ENCODE results near the gene SEC14L5. TPM values are rescaled to one million over a fixed set of nuclear protein-coding genes. Genes with fewer than 3 reads are reported as not detected.

SEC14L5 gene
- polyA plus RNA-seq, 12 donors, result 0.35 to 1.5 (median 0.75) TPM; not detected in 1

- no peak for DNase-seq
Measured at GRCh38 chr16:5011637-5012036, 53.5 kb downstream of the SEC14L5 start.

DNA sequence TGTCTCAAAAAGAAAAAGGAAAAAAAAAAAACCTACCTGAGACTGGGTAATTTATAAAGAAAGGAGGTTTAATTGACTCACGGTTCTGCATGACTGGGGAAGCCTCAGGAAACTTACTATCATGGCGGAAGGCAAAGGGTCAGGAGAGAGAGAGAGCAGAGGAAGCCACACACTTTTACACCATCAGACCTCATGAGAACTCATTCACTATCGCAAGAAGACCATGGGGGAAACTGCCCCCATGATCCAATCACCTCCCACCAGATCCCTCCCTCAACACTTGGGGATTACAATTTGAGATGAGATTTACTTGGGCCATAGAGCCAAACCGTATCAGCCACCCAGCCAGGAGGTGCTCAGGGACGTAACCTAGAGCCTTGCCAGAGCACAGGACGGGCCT, 54.8 kb downstream of the SEC14L5 start:
- DNase-seq, result no peak

DNA sequence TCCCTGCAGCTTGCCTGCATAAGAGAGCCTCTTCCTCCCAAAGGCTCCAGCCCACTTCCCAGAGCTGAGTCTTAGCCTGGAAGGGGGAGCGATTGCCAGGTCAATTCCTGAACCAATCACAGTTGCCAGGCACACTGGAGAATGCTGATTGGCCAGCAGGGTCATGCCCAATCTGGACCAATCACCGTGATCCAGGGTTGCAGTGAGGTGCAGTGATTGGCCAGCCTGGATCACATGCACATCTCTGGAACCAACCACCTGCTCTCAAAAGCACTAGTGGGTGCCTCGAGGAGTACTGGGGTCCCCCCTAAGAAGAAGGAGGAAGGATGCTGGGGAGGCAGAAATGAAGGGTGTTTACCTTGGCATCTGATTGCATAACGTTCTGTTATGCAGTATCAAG, 57.2 kb downstream of the SEC14L5 start:
- DNase-seq, result no peak

DNA sequence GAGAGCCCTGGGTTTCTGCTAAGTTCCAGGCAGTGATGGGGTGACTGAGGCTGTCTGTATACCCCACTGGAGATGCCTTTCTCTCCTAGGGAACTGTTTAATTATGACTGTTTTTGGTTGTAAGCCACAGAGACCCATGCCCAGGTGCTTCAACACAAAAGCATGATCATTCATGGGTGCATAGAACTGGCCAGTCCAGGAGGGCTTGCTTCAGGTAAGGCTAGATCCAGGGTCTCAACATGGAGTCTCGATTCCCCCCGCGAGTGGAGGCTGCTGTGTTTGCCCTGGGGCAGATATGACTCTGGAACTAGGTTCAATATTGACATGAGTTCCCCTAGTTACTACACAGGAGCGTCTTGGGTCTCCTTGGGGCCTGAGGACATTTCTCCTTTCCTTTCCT, 57.8 kb downstream of the SEC14L5 start:
- no peak for DNase-seq

- DNase-seq, result no peak
Measured at GRCh38 chr16:5016967-5017677, 59.0 kb downstream of the SEC14L5 start.

GRCh38 chr16:5017678-5017969, 59.5 kb downstream of the SEC14L5 start:
- DNase-seq, result no peak

DNA sequence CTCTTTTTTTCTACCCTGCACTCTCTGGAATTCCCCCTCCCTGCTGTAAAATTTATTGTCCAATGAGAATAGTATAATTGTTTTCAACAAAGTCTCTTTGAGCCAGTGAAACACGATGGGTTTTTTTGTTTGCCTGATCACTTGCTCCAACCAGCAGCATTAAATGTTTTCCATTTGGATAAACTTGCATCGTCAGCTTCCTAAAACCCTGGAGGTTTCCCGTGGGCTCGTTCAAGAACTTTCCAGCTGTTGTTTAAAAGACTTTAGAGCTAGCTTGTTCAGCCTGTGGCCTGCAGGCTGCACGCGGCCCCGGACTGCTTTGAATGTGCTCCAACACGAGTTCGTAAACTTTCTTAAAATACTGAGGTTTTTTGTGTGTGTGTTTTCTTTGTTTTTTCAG, 60.7 kb downstream of the SEC14L5 start:
- peak; percentile 84 for DNase-seq

DNA sequence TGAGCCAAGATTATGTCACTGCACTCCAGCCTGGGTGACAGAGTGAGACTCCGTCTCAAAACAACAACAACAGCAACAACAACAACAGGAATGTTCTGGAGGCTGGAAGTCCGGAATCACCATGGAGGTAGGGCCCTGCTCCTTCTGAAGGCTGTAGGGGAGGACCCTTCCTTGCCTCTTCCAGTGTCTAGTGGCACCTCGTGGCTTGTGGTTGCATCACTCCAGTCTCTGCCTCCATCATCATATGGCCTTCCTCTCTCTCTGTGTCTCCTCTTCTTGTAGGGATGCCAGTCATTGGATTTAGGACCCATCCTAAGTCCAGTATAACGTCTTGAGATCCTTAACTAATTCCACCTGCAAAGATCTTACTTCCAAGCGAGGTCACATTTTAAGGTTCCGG, 61.6 kb downstream of the SEC14L5 start:
- DNase-seq, result no peak

- no peak for DNase-seq
Measured at GRCh38 chr16:5020551-5020950, 62.4 kb downstream of the SEC14L5 start.

- no peak for DNase-seq
Measured at GRCh38 chr16:5022521-5022920, 64.4 kb downstream of the SEC14L5 start.

DNA sequence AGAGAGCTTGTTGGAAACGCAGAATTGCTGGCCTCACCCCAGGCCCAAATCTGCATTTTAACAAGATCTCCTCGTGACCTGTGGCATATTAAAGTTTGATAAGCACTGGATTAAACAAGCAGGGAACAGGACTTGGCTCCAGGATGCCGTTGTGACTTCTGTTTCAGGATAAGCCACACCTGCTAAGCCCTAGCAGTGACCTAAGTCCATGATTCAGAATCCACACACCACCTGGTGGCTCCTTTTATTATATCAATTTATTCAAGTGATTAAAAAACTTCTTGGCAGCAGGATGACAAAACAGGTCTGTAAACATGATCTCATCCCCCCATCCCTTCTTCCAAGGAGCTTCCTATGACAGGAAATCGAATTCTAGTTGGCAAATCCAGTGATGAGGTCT, 66.5 kb downstream of the SEC14L5 start:
- no peak for DNase-seq

- DNase-seq, result no peak
Measured at GRCh38 chr16:5025171-5025632, 67.1 kb downstream of the SEC14L5 start.

DNA sequence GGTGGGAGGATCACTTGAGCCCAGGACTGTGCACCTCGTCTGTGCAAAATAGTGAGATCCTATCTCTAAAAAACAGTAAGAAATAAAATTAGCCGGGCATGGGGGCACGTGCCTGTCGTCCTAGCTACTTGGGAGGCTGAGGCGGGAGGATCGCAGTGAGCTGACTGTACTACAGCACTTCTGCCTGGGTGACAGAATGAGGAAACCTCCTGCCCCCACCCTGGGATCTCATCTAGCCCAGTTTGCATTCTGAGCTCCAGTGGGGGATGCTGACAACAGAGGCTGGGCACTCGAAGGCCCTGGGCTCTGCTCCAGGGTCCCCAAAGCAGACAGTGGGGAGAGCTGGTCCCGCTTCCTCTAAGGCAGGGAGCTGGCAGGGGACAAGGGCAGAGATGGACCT, 68.5 kb downstream of the SEC14L5 start:
- DNase-seq, result no peak

DNA sequence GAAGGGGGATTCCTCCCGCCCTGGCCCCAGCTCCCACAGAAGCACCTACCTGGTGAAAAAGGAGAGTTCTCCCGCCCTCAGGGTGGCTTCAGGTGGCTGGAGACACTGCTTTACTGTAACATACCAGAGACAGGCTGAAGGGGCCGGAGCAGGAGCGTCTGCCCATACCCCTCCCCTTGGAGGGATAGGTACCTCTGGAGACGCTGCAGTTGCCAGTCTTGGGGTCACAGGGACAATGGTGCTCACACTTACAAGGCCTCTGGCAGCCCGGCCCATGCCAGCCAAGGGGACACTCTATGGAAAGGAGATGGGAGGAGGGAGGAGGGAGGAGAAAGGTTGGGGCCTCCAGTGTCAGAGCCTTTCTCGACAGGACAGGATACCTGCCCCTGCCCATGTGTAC, 69.0 kb downstream of the SEC14L5 start:
- no peak for DNase-seq

GRCh38 chr16:5027575-5028235, 69.6 kb downstream of the SEC14L5 start:
- no peak for DNase-seq

DNA sequence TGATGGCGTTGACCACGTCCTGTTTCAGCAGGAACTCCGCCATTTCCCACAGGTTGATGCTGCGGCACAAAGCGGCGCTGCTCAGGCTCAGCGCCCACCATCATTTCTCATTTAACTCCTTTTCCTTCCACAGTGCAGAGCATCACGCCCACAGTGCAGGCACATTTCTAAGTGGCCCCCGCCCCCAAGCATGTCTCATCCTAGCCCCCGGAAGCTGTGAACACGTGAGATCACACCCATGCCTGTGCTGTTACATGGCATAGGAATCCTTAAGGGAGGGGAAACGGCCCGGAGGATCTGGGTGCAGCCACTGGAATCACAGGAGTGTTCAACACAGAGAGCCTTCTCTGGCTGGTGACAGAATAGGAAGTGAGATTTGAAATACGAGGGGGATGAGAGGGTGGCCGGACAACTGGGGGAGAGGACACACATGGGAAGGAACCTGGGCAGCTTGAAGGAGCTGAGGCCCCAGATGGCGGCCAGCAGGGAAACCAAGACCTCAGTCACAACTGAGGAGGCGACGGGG, 70.9 kb downstream of the SEC14L5 start:
- DNase-seq, result no peak

- no peak for DNase-seq
Measured at GRCh38 chr16:5030251-5030870, 72.2 kb downstream of the SEC14L5 start.

- no peak for DNase-seq
Measured at GRCh38 chr16:5031601-5032000, 73.5 kb downstream of the SEC14L5 start.

- DNase-seq, result no peak
Measured at GRCh38 chr16:5032748-5033167, 74.6 kb downstream of the SEC14L5 start.

DNA sequence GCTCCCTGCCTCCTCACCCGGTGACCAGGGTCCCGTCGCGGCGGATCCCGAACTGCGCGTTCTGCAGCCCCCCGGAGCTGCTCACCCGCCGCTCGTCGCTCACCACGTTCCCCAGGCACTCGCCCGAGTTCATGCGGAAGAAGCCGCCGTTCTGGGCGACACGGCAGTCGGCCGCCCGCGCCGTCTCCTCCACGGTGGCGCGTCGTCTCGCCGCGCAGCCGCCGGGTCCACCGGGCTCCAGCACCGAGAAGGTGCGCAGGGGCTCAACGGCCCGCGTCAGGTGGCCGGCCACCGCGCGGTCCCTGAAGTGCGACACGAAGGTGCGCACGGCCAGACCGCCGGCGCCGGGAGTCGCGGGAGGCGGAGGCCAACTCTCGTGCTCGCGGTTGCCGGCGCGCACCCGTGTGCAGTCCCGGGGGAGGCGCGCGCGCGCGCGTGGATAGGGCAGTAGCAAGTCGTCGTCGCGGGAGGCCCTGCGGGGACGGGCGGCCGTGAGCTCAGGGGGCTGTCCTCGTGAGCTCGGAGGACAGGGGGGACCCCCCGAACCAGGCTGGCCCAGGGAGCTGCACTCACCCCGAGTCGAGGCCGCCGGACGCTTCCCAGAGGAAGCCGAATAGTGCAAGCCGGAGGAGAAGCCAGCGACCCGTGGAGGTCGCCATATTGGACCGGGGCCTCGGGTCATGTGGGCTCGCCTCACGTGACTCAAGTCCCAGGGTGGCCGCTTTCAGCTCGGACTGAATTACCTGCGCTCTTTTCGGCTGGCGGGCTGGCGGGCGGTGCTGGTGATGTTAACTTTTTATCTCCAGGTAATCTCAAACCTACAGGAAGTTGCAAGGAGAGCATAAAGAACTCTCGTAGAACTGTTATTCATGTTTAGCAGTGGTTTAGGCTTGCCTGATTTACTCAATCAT, 75.4 kb downstream of the SEC14L5 start, which contains the start of gene NAGPA:
TSS of gene NAGPA (minus strand) at position 680 of the 911 bp plus-strand sequence. CDS start at position 659, 21 bp downstream.
- DNase-seq, result peak; percentile 90

- DNase-seq, result no peak
Measured at GRCh38 chr16:5034167-5034523, 76.0 kb downstream of the SEC14L5 start.

DNA sequence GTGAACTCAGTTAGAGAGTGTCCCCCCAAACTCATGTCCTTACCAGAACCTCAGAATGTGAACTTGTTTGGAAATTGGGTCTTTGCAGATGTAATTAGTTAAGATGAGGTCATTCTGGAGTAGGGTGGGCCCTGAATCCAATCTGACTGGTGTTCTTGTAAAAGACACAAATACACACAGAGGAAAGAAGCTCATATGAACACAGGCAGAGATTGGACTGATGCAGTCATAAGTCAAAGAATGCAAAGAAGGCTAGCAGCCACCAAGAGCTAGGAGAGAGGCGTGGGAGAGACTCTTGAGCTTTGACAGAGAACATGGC, 77.7 kb downstream of the SEC14L5 start:
- no peak for DNase-seq

Data from muscle of arm (tissue), 12 donors.